ENCODE data around the gene CDX1. TPM values are rescaled to one million over a fixed set of nuclear protein-coding genes. Genes with fewer than 3 reads are reported as not detected.
A peak's percentile ranks its signal among the peaks of the same experiment; 100 is the strongest.

CDX1 gene
- total RNA-seq, 1 donor from 2014 or later = not detected

- TF ChIP-seq CTCF (conservative IDR thresholded peaks at IDR 0.05; ENCODE audit: low read depth, low read length) = no peak
- DNase-seq (ENCODE audit: low read depth) = no peak
- H3K4me3 ChIP-seq (ENCODE audit: low read depth, low read length) = no peak overlapping the region
Measured at GRCh38 chr5:150158170-150158949, 8.2 kb upstream of the CDX1 start.

- DNase-seq (ENCODE audit: low read depth) = no peak
- TF ChIP-seq CTCF (conservative IDR thresholded peaks at IDR 0.05; ENCODE audit: low read depth, low read length) = no peak
- no peak overlapping the region for H3K4me3 ChIP-seq (ENCODE audit: low read depth, low read length)
Measured at GRCh38 chr5:150159031-150159430, 7.5 kb upstream of the CDX1 start.

GRCh38 chr5:150159741-150160179 is 6.8 kb upstream of the CDX1 start:
- H3K4me3 ChIP-seq (ENCODE audit: low read depth, low read length) = no peak overlapping the region
- no peak for TF ChIP-seq CTCF (conservative IDR thresholded peaks at IDR 0.05; ENCODE audit: low read depth, low read length)
- no peak for DNase-seq (ENCODE audit: low read depth)

- no peak for TF ChIP-seq CTCF (conservative IDR thresholded peaks at IDR 0.05; ENCODE audit: low read depth, low read length)
- no peak for DNase-seq (ENCODE audit: low read depth)
- no peak overlapping the region for H3K4me3 ChIP-seq (ENCODE audit: low read depth, low read length)
Measured at GRCh38 chr5:150160448-150161081, 6.0 kb upstream of the CDX1 start.

- no peak for DNase-seq (ENCODE audit: low read depth)
- H3K4me3 ChIP-seq (ENCODE audit: low read depth, low read length) = no peak overlapping the region
- peak; percentile 94 for TF ChIP-seq CTCF (conservative IDR thresholded peaks at IDR 0.05; ENCODE audit: low read depth, low read length)
Measured at GRCh38 chr5:150161242-150162141, 5.1 kb upstream of the CDX1 start.

- no peak overlapping the region for H3K4me3 ChIP-seq (ENCODE audit: low read depth, low read length)
- no peak for DNase-seq (ENCODE audit: low read depth)
- no peak for TF ChIP-seq CTCF (conservative IDR thresholded peaks at IDR 0.05; ENCODE audit: low read depth, low read length)
Measured at GRCh38 chr5:150162142-150162513, 4.5 kb upstream of the CDX1 start.

Measured in epithelial cell of proximal tubule (primary cell).